ENCODE data around the gene C1orf105.

DNA sequence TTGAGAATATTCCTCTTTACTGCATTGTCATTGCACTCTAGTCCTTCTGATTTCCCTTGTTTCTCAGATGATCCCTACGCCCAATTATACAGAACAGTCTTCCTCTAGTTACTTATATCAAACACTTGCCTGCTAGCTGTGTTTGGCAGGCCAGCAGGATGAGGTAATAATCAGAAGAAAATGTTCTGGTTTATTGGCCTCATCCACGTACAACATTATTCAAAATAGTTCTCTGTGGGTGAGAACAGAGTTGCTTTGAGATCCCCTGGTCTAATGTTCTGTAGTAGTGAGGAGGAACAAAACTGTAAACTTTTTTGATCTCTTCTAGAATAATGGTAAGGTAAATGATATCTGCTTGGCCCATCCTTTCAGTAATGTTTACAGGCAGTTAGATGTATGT lies 22.3 kb upstream of the C1orf105 start:
- no peak for TF ChIP-seq EZH2 (IDR thresholded peaks at IDR 0.05; ENCODE audit: borderline replicate concordance, low read depth, low read length, poor library complexity, severe bottlenecking)
- TF ChIP-seq, protein P1, sequence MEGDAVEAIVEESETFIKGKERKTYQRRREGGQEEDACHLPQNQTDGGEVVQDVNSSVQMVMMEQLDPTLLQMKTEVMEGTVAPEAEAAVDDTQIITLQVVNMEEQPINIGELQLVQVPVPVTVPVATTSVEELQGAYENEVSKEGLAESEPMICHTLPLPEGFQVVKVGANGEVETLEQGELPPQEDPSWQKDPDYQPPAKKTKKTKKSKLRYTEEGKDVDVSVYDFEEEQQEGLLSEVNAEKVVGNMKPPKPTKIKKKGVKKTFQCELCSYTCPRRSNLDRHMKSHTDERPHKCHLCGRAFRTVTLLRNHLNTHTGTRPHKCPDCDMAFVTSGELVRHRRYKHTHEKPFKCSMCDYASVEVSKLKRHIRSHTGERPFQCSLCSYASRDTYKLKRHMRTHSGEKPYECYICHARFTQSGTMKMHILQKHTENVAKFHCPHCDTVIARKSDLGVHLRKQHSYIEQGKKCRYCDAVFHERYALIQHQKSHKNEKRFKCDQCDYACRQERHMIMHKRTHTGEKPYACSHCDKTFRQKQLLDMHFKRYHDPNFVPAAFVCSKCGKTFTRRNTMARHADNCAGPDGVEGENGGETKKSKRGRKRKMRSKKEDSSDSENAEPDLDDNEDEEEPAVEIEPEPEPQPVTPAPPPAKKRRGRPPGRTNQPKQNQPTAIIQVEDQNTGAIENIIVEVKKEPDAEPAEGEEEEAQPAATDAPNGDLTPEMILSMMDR (conservative IDR thresholded peaks at IDR 0.05; ENCODE audit: low read depth, low read length) = no peak

All from A673 (cell line).